ENCODE data around the gene PDIA6. TPM values are rescaled to one million over a fixed set of nuclear protein-coding genes. Genes with fewer than 3 reads are reported as not detected.
A peak's percentile ranks its signal among the peaks of the same experiment; 100 is the strongest.

PDIA6 gene
- total and polyA plus RNA-seq, 2 donors (not counting 1 experiment from before 2014, with no cell fraction given), result 420 to 491 TPM

DNA sequence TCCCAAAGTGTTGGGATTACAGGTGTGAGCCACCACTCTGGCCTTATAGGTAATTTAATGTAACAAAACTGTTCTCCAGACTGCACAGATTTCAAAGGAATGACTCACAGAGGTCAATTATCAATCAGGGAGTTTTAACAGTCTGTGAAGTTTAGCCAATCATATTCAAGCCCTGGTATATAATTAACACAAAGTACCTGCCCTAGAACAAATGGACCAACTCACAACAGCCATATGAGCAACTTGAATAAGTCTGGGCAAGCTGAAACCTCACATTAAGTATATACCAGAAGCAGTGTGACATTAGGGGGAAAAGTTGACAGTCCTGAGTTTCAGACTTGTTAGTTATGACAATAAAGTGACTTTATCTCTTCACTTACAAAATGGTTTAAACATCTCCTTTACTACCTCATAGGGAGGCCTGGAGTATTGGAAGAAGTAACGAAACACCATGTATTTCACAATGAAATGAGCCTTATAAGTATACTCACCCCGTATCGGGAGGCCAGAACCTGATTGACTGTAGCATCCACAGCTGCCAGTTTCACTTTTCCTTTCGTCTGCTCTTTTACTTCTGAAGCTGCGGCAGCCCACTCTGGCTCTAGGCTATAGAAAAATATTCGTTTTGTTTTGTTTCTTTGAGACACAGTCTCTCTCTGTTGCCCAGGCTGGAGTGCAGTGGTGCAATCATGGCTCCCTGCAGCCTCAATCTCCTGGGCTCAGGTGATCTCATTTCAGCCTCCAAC lies 22.2 kb downstream of the PDIA6 start:
- Histone ChIP-seq H3K9me3 (ENCODE audit: control insufficient read depth, insufficient read depth, low read depth, low read length) (no peaks in the 10 kb centered on the region), H3K4me3 (replicated peaks in 1 of 4; ENCODE audit: control extremely low read depth in 1 of 4, insufficient read depth in 1 of 4, low read depth in 3 of 4, low read length in 4 of 4) (no peak overlapping the region), H4K20me1 (ENCODE audit: control insufficient read depth, extremely low read depth, insufficient read depth, low read length) (no peaks in the 10 kb centered on the region), H3K9ac (ENCODE audit: insufficient read depth, low read length) (no peak overlapping the region), H3K27ac (ENCODE audit: insufficient read depth, low read length) (no peak overlapping the region), H2AFZ (ENCODE audit: low read length) (no peak overlapping the region), H3K27me3 (ENCODE audit: control insufficient read depth, insufficient read depth, low read length) (no peaks in the 10 kb centered on the region), H3K4me2 (ENCODE audit: extremely low read depth, insufficient read depth, low read length) (no peak overlapping the region), H3K4me1 (ENCODE audit: control insufficient read depth, extremely low read depth, insufficient read depth, low read length) (no peaks in the 10 kb centered on the region), H3K36me3 (ENCODE audit: control insufficient read depth, insufficient read depth, low read length) (peaks cover 18% of the 10 kb centered on the region), H3K79me2 (ENCODE audit: control insufficient read depth, insufficient read depth, low read length) (peaks cover under 1% of the 10 kb centered on the region)
- TF ChIP-seq, protein P1, sequence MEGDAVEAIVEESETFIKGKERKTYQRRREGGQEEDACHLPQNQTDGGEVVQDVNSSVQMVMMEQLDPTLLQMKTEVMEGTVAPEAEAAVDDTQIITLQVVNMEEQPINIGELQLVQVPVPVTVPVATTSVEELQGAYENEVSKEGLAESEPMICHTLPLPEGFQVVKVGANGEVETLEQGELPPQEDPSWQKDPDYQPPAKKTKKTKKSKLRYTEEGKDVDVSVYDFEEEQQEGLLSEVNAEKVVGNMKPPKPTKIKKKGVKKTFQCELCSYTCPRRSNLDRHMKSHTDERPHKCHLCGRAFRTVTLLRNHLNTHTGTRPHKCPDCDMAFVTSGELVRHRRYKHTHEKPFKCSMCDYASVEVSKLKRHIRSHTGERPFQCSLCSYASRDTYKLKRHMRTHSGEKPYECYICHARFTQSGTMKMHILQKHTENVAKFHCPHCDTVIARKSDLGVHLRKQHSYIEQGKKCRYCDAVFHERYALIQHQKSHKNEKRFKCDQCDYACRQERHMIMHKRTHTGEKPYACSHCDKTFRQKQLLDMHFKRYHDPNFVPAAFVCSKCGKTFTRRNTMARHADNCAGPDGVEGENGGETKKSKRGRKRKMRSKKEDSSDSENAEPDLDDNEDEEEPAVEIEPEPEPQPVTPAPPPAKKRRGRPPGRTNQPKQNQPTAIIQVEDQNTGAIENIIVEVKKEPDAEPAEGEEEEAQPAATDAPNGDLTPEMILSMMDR (conservative IDR thresholded peaks at IDR 0.05 in 1 of 2, IDR thresholded peaks at IDR 0.05 in 1 of 2; ENCODE audit: low read depth in 1 of 2, low read length in 2 of 2), result no peak
- TF ChIP-seq EZH2 (IDR thresholded peaks at IDR 0.05; ENCODE audit: low read length, missing control alignments), result no peak
- no peak for DNase-seq (ENCODE audit: low read depth in 2 of 2)

DNA sequence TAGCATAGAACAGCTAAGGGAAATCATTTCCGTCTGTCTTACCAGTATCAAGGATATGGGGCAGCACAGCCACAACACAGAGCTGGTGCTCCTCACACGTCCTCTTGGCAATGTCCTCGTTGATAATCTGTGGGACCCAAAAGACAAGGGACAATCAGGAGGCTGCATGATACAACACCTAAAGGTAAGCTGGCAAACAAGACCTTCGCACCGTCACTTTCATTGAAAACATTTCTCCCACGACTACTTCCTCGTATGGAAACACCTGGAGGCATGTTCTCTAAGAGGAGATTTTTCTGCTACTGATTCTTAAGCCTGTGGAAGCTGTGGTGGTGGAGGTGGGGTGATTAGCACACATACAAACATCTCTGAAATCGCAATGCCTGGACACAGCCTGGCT lies 23.7 kb downstream of the PDIA6 start:
- no peaks in the 10 kb centered on the region for H3K9me3 ChIP-seq (ENCODE audit: control insufficient read depth, insufficient read depth, low read depth, low read length)
- no peaks in the 10 kb centered on the region for H3K4me1 ChIP-seq (ENCODE audit: control insufficient read depth, extremely low read depth, insufficient read depth, low read length)
- H3K27me3 ChIP-seq (ENCODE audit: control insufficient read depth, insufficient read depth, low read length), result no peaks in the 10 kb centered on the region
- no peak for DNase-seq (ENCODE audit: low read depth in 2 of 2)
- H3K27ac ChIP-seq (ENCODE audit: insufficient read depth, low read length), result no peak overlapping the region
- H3K79me2 ChIP-seq (ENCODE audit: control insufficient read depth, insufficient read depth, low read length), result no peaks in the 10 kb centered on the region
- no peak overlapping the region for H3K4me2 ChIP-seq (ENCODE audit: extremely low read depth, insufficient read depth, low read length)
- H2AFZ ChIP-seq (ENCODE audit: low read length), result no peak overlapping the region
- H4K20me1 ChIP-seq (ENCODE audit: control insufficient read depth, extremely low read depth, insufficient read depth, low read length), result no peaks in the 10 kb centered on the region
- no peak overlapping the region for H3K4me3 ChIP-seq (replicated peaks in 1 of 4; ENCODE audit: control extremely low read depth in 1 of 4, insufficient read depth in 1 of 4, low read depth in 3 of 4, low read length in 4 of 4)
- H3K36me3 ChIP-seq (ENCODE audit: control insufficient read depth, insufficient read depth, low read length), result peaks cover 24% of the 10 kb centered on the region
- H3K9ac ChIP-seq (ENCODE audit: insufficient read depth, low read length), result no peak overlapping the region
- no peak for TF ChIP-seq EZH2 (IDR thresholded peaks at IDR 0.05; ENCODE audit: low read length, missing control alignments)
- TF ChIP-seq, protein P1 (conservative IDR thresholded peaks at IDR 0.05 in 1 of 2, IDR thresholded peaks at IDR 0.05 in 1 of 2; ENCODE audit: low read depth in 1 of 2, low read length in 2 of 2), result no peak

DNA sequence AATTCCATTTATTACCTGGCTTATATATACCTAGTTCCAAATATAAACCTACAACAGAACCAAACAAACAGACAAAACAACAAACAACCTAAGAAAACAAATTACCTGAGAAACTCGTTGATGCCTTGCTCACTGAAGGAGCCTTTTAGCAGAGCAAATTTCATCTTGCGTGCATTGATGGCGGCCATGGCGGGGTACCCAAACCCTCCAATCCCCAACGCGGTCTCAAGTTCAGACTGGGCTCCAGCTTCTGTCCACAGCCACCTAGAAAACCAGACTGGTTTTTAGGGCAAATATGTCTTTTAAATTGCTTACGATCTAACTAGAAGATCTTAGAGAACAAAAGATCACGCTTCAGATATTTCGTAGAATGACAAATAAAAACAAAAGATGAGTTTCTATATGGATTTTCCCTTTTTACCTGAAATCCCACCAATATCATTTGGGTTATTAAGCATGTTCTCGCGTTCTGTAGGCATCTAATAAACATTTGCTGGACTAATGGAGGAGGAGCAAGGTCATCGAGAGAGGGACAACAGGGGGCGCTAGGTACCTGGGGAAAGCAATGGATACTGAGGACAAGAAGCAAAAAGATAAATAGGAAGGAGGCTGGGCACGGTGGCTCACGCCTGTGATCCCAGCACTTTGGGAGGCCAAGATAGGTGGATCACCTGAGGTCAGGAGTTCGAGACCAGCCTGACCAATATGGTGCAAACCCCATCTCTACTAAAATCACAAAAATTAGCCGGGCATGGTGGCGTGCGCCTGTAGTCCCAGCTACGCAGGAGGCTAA lies 25.2 kb downstream of the PDIA6 start:
- TF ChIP-seq EZH2 (IDR thresholded peaks at IDR 0.05; ENCODE audit: low read length, missing control alignments), result no peak
- TF ChIP-seq, protein P1 (conservative IDR thresholded peaks at IDR 0.05 in 1 of 2, IDR thresholded peaks at IDR 0.05 in 1 of 2; ENCODE audit: low read depth in 1 of 2, low read length in 2 of 2), result peak in 1 of 2 donors; percentile 25
- H3K36me3 ChIP-seq (ENCODE audit: control insufficient read depth, insufficient read depth, low read length), result peaks cover 20% of the 10 kb centered on the region
- no peak overlapping the region for H3K4me2 ChIP-seq (ENCODE audit: extremely low read depth, insufficient read depth, low read length)
- H3K4me3 ChIP-seq (replicated peaks in 1 of 4; ENCODE audit: control extremely low read depth in 1 of 4, insufficient read depth in 1 of 4, low read depth in 3 of 4, low read length in 4 of 4), result no peak overlapping the region
- H3K9ac ChIP-seq (ENCODE audit: insufficient read depth, low read length), result no peak overlapping the region
- H3K9me3 ChIP-seq (ENCODE audit: control insufficient read depth, insufficient read depth, low read depth, low read length), result no peaks in the 10 kb centered on the region
- H3K27ac ChIP-seq (ENCODE audit: insufficient read depth, low read length), result no peak overlapping the region
- H3K27me3 ChIP-seq (ENCODE audit: control insufficient read depth, insufficient read depth, low read length), result no peaks in the 10 kb centered on the region
- no peak overlapping the region for H2AFZ ChIP-seq (ENCODE audit: low read length)
- H4K20me1 ChIP-seq (ENCODE audit: control insufficient read depth, extremely low read depth, insufficient read depth, low read length), result no peaks in the 10 kb centered on the region
- no peaks in the 10 kb centered on the region for H3K79me2 ChIP-seq (ENCODE audit: control insufficient read depth, insufficient read depth, low read length)
- no peaks in the 10 kb centered on the region for H3K4me1 ChIP-seq (ENCODE audit: control insufficient read depth, extremely low read depth, insufficient read depth, low read length)
- DNase-seq (ENCODE audit: low read depth in 2 of 2), result peak in 1 of 2 donors; percentile 9

Data from fibroblast of lung (primary cell).